Smooth muscle cell (in vitro differentiated cells): ENCODE results near the gene RUNX2. TPM values are rescaled to one million over a fixed set of nuclear protein-coding genes. Genes with fewer than 3 reads are reported as not detected.

ENCODE experiments used
- DNase-seq: peaks from one replicate; lab custom pipeline; 2025; ENCODE audit not compliant: unreplicated experiment; lab: John Stamatoyannopoulos, UW
- H2AFZ ChIP-seq: fragments of 200-600 bp; sonication (generic); 2 replicates; pipeline ENCODE4 v1.6.0; 2016; ENCODE audit warnings: antibody characterized with exemption, low read depth, mild to moderate bottlenecking
- H3F3A ChIP-seq: fragments of 200-600 bp; sonication (generic); 2 replicates; pipeline ENCODE4 v1.6.0; 2017; ENCODE audit warnings: antibody characterized with exemption, low read depth
- H3K27ac ChIP-seq: fragments of 200-600 bp; sonication (generic); 2 replicates; pipeline ENCODE4 v1.5.1; 2016; ENCODE audit warnings: low read depth, mild to moderate bottlenecking
- H3K27me3 ChIP-seq: fragments of 200-600 bp; sonication (generic); 2 replicates; pipeline ENCODE4 v1.6.1; 2016; ENCODE audit warnings: low read depth, mild to moderate bottlenecking
- H3K36me3 ChIP-seq: fragments of 200-600 bp; sonication (generic); 2 replicates; pipeline ENCODE4 v1.5.1; 2016; ENCODE audit warnings: low read depth
- H3K4me1 ChIP-seq: fragments of 200-600 bp; sonication (generic); 2 replicates; pipeline ENCODE4 v1.5.1; 2016; ENCODE audit warnings: low read depth
- H3K4me2 ChIP-seq: fragments of 200-600 bp; sonication (generic); 2 replicates; pipeline ENCODE4 v1.6.0; 2016; ENCODE audit warnings: mild to moderate bottlenecking
- H3K4me3 ChIP-seq: fragments of 200-600 bp; sonication (generic); 2 replicates; pipeline ENCODE4 v1.5.1; 2016; ENCODE audit warnings: mild to moderate bottlenecking
- H3K79me2 ChIP-seq: fragments of 200-600 bp; sonication (generic); 2 replicates; pipeline ENCODE4 v1.6.0; 2016; ENCODE audit warnings: low read depth, mild to moderate bottlenecking
- H3K9ac ChIP-seq: fragments of 200-600 bp; sonication (generic); 2 replicates; pipeline ENCODE4 v1.6.0; 2016; ENCODE audit warnings: low read depth
- H3K9me3 ChIP-seq: fragments of 200-600 bp; sonication (generic); replicated peaks from 2 replicates; pipeline ENCODE4 v1.5.1; 2016; ENCODE audit warnings: low read depth
- H4K20me1 ChIP-seq: fragments of 200-600 bp; sonication (generic); 2 replicates; pipeline ENCODE4 v1.6.0; 2016; ENCODE audit warnings: low read depth
- WGBS: methylation state at CpG from one replicate; pipeline ENCODE4 v1.1.7; 2016; ENCODE audit warnings: low lambda C conversion rate; 5-methylcytosine and 5-hydroxymethylcytosine counted together
- polyA plus RNA-seq: library from polyadenylated mRNA; unstranded; fragments of >200 nt; fragmentation: Nextera tagmentation; extraction: Ambion mirVana; gene quantifications from 2 replicates; pipeline ENCODE4 v1.2.1, GENCODE V29; 2016
- total RNA-seq: library from RNA; depleted of rRNA; stranded (reverse); fragments of >200 nt; gene quantifications from 2 replicates; pipeline ENCODE4 v1.2.3, GENCODE V29; 2014
- TF ChIP-seq, protein P1 (sequence below): fragments of 200-600 bp; sonication (generic); IDR thresholded peaks from 2 replicates; pipeline ENCODE4 v1.5.1; 2017; ENCODE audit warnings: borderline replicate concordance, mild to moderate bottlenecking, antibody characterized with exemption; ENCODE audit not compliant: insufficient read depth, poor library complexity, severe bottlenecking

The RUNX2 gene
- total and polyA plus RNA-seq, 2 experiments from 2014 or later, result 12.5 to 16.4 TPM

GRCh38 chr6:45548657-45549515, 220.8 kb downstream of the RUNX2 start:
- Histone ChIP-seq H3K9me3 (no peaks in the 10 kb centered on the region), H2AFZ (no peak overlapping the region), H3K4me3 (no peak overlapping the region), H4K20me1 (no peaks in the 10 kb centered on the region), H3K27ac (no peak overlapping the region), H3K79me2 (no peaks in the 10 kb centered on the region), H3K36me3 (peaks cover 4% of the 10 kb centered on the region), H3K4me2 (no peak overlapping the region), H3K9ac (no peak overlapping the region), H3K27me3 (no peaks in the 10 kb centered on the region), H3F3A (no peaks in the 10 kb centered on the region), H3K4me1 (no peaks in the 10 kb centered on the region)
- DNase-seq, result no peak
- 73% methylated on average over 7 of the region's 7 CpGs for whole genome bisulfite sequencing
- TF ChIP-seq, protein P1, sequence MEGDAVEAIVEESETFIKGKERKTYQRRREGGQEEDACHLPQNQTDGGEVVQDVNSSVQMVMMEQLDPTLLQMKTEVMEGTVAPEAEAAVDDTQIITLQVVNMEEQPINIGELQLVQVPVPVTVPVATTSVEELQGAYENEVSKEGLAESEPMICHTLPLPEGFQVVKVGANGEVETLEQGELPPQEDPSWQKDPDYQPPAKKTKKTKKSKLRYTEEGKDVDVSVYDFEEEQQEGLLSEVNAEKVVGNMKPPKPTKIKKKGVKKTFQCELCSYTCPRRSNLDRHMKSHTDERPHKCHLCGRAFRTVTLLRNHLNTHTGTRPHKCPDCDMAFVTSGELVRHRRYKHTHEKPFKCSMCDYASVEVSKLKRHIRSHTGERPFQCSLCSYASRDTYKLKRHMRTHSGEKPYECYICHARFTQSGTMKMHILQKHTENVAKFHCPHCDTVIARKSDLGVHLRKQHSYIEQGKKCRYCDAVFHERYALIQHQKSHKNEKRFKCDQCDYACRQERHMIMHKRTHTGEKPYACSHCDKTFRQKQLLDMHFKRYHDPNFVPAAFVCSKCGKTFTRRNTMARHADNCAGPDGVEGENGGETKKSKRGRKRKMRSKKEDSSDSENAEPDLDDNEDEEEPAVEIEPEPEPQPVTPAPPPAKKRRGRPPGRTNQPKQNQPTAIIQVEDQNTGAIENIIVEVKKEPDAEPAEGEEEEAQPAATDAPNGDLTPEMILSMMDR, result no peak

GRCh38 chr6:45552536-45552935, 224.4 kb downstream of the RUNX2 start:
- no peaks in the 10 kb centered on the region for H3K4me1 ChIP-seq
- no peak overlapping the region for H3K27ac ChIP-seq
- H3K9ac ChIP-seq, result no peak overlapping the region
- WGBS, result 42% methylated on average over 6 of the region's 6 CpGs
- H2AFZ ChIP-seq, result no peak overlapping the region
- peaks cover 8% of the 10 kb centered on the region for H3F3A ChIP-seq
- no peak overlapping the region for H3K4me3 ChIP-seq
- H3K4me2 ChIP-seq, result no peak overlapping the region
- no peak for DNase-seq
- H3K36me3 ChIP-seq, result no peaks in the 10 kb centered on the region
- H3K79me2 ChIP-seq, result no peaks in the 10 kb centered on the region
- H3K9me3 ChIP-seq, result no peaks in the 10 kb centered on the region
- TF ChIP-seq, protein P1, result no peak
- H3K27me3 ChIP-seq, result no peaks in the 10 kb centered on the region
- no peaks in the 10 kb centered on the region for H4K20me1 ChIP-seq

- Histone ChIP-seq H3K27me3 (no peaks in the 10 kb centered on the region), H4K20me1 (no peaks in the 10 kb centered on the region), H3K36me3 (no peaks in the 10 kb centered on the region), H3K9ac (no peak overlapping the region), H3K4me3 (no peak overlapping the region), H3F3A (peaks cover 8% of the 10 kb centered on the region), H3K79me2 (no peaks in the 10 kb centered on the region), H3K9me3 (no peaks in the 10 kb centered on the region), H3K4me1 (no peaks in the 10 kb centered on the region), H3K27ac (no peak overlapping the region), H3K4me2 (no peak overlapping the region), H2AFZ (no peak overlapping the region)
- 86% methylated on average over 4 of the region's 4 CpGs for WGBS
- DNase-seq, result no peak
- TF ChIP-seq, protein P1, result no peak
Measured at GRCh38 chr6:45553730-45554344, 225.7 kb downstream of the RUNX2 start.

DNA sequence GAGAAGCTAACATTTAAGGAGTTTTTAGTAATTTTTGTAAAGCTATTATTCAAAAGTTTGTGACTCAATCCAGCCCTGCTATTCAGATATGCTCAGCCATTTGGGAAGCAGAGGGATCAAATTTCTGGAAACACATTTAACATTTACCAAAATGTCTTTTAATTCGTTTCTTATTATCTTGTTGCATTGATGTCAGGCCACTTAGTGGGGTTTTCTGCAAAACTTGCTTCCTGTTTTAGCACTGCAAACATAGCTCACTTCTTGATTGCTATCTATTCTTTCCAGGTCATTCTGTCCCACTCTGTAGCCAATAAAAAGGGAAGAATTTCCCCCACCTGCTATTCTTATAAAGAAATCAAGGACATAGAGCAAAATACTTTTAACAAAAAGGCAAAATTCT, 226.5 kb downstream of the RUNX2 start:
- Histone ChIP-seq H3K27ac (no peak overlapping the region), H3K79me2 (no peaks in the 10 kb centered on the region), H3K9me3 (no peaks in the 10 kb centered on the region), H3F3A (peaks cover 8% of the 10 kb centered on the region), H4K20me1 (no peaks in the 10 kb centered on the region), H3K36me3 (no peaks in the 10 kb centered on the region), H2AFZ (no peak overlapping the region), H3K4me2 (no peak overlapping the region), H3K4me3 (no peak overlapping the region), H3K4me1 (no peaks in the 10 kb centered on the region), H3K27me3 (no peaks in the 10 kb centered on the region), H3K9ac (no peak overlapping the region)
- DNase-seq, result no peak
- 43% methylated on average over 1 of the region's 1 CpG for WGBS
- TF ChIP-seq, protein P1, result no peak
